ACHN (cell line): ENCODE results near the gene NIPSNAP2.
"Not testable (repeated sequence)": the region's sequence is repeated elsewhere in the genome, so short reads cannot be mapped to it uniquely, and the experiment has no call there.

Source experiments
- DNase-seq: peaks from one replicate; pipeline ENCODE4 v3.0.0-alpha.2; 2015
- in situ Hi-C: cut with HindIII; loops from 2 replicates; pipeline ENCODE4 v1.10.0; 2017; ENCODE audit warnings: low sequenced_read_pairs, low pct_ligation_motif_present, low pct_unique_long_range_greater_than_20kb

NIPSNAP2 gene

GRCh38 chr7:55970978-55971377 is 6.6 kb downstream of the NIPSNAP2 start:
- in situ Hi-C loops = no loop called here
- DNase-seq = peak; percentile 22

DNA sequence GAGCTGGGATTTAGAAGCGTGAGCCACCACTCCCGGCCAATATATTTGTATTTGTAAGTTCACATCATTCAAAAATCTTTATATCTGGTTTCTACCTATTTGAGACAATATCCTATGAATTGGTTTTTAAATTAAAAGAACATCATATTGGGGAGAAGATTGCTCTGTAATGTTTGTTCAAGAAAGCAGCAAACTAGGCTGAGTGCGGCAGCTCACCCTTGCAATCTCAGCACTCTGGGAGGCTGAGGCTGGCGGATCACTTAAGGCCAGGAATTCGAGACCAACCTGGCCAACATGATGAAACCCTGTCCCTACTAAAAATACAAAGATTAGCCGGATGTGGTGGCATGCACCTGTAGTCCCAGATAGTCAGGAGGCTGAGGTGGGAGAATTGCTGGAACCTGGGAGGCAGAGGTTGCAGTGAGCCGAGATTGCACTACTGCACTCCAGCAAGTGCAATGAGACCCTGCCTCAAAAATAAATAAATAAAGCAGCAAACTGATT is 9.4 kb downstream of the NIPSNAP2 start:
- no peak for DNase-seq
- in situ Hi-C loops = no loop called here

DNA sequence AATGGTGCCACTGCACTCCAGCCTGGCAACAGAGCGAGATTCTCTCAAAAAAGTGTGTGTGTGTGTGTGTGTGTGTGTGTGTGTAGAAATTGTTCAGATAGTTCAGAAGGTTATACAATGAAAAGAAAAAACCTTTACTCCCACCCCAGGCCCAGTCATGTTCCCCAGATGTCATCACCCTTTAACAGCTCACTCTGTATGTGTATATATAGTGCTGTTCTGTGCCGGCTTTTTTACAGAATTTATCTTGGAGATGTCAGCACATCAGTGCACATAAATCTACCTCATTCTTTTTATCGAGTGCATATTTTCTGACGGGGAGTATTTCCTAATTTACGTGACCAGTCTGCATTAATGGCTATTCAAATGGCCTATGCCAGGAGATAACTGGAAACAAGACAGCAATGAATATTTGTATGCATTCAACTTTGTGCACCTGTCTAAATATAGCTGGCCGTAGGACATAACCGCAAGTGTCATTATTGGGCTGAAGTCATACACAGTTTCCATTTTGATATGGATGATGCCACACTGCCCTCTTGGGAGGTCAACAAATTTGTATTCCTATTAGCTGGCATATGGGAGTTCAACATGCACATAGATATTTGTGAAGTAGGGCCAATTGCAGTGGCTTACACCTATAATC is 11.7 kb downstream of the NIPSNAP2 start:
- DNase-seq = no peak
- in situ Hi-C loops = no loop called here

DNA sequence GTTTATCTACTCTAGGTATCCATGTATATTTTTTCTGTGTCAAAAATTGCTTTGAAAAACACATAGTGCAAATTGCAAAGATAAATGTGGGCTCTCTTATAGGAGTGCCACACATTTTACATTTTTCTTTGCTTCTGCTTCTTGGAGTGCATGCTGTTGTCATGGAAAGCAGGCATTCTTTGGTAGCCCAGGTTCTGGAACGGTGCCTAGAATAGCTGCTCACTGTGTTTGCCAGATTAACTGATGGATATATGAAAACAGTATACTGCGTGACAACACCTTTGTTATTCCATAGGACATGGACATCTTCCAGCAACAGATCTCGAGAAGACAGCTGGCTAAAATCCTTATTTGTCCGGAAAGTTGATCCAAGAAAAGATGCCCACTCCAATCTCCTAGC is 13.4 kb downstream of the NIPSNAP2 start:
- in situ Hi-C loops = no loop called here
- peak; percentile 23 for DNase-seq

DNA sequence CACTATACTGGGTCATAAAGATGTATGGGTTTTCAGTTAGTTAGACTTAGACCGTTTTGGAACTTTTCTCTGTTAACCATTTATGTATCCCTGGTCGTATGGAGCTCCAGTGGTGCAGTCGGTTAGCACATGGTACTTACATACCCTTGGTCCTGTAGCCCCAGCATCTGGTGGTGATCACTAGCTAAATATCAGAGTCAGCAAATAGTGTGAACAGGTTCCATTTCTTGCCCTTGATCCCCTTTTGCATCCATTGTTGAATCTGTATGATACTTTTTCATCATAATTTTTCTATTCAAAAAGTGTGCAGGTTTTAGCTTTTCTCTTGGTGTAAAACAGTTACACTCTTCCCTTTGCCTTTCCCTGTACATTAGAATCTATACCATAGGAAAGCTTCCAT is 15.9 kb downstream of the NIPSNAP2 start:
- DNase-seq = no peak
- in situ Hi-C loops = no loop called here

- in situ Hi-C loops = no loop called here
- DNase-seq = no peak
Measured at GRCh38 chr7:55983537-55983936, 19.2 kb downstream of the NIPSNAP2 start.

GRCh38 chr7:55992346-55992745 is 28.0 kb downstream of the NIPSNAP2 start:
- in situ Hi-C loops = no loop called here

GRCh38 chr7:55996856-55997500 is 32.6 kb downstream of the NIPSNAP2 start:
- no peak for DNase-seq
- in situ Hi-C loops = no loop called here

More at GRCh38 chr7:55992346-55992745, 28.0 kb downstream of the NIPSNAP2 start:
- no peak for DNase-seq

GRCh38 chr7:56003749-56004148 is 39.4 kb downstream of the NIPSNAP2 start:
- DNase-seq = no peak
- in situ Hi-C loops = no loop called here

DNA sequence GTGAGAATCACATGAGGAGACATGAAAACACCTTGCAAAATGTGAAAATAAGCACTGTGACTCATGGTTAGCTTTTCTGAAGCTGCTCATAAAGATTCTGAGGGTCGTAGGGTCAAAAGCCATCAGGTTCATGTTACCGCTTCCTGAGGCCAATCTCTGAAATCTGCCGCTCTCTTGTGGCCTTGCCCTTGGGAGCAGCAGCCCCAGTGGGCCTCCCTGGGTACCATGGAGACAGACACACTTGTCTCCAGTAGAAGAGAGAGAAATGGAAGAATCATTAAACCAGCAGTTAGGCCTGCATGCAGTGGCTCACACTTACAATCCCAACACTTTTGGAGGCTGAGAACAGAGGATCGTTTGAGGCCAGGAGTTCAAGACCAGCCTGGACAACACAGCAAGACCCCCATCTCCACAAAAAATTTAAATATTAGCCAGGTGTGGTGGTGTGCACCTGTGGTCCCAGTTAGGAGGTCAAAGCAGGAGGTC is 42.8 kb downstream of the NIPSNAP2 start:
- DNase-seq = no peak
- in situ Hi-C loops = no loop called here

DNA sequence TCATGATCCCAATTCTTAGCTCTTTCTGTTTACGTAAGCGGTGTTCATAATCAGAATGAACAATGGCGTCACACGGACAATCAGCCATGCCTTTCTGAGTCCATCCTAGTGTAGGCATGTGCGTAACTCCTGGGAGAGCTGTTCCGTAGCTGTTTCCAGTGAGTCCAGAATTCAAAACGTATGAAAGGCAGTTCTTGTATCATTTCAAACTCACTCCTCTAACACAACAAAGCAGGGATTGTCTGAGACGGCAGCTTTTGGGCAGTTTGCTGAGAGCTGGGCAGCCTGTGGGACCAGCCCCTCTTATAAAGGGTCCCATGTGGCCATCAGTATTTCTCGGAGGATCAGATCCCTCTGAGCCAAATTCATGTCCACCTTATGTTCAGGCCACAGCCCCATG is 43.5 kb downstream of the NIPSNAP2 start:
- in situ Hi-C loops = no loop called here

GRCh38 chr7:56009695-56010094 is 45.3 kb downstream of the NIPSNAP2 start:
- DNase-seq = no peak
- in situ Hi-C loops = no loop called here

More for the DNA sequence above, 43.5 kb downstream of the NIPSNAP2 start:
- no peak for DNase-seq

- in situ Hi-C loops = not testable (repeated sequence)
Measured at GRCh38 chr7:56017015-56017414, 52.6 kb downstream of the NIPSNAP2 start.

DNA sequence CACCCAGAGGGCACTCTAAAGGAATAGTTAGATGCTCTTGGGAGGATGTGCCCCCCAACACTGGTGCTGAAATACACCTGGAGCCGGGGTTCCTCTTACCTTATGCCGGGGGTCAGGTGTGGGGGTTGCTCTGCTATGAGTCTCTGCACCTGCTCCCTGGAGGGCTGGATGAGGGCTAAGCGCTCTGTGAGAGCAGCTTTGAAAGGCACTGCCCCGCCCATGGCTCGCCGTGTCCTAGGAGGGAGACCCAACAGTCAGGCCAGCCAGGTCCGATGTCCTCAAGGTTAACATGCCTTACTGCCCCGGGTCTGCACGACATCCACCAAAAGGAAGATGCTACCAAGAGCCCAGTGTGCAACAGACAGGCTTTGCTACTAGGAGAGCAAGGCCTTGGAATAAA is 55.1 kb downstream of the NIPSNAP2 start:
- in situ Hi-C loops = no loop called here
- no peak for DNase-seq

More at GRCh38 chr7:56017015-56017414, 52.6 kb downstream of the NIPSNAP2 start:
- not testable (repeated sequence) for DNase-seq

DNA sequence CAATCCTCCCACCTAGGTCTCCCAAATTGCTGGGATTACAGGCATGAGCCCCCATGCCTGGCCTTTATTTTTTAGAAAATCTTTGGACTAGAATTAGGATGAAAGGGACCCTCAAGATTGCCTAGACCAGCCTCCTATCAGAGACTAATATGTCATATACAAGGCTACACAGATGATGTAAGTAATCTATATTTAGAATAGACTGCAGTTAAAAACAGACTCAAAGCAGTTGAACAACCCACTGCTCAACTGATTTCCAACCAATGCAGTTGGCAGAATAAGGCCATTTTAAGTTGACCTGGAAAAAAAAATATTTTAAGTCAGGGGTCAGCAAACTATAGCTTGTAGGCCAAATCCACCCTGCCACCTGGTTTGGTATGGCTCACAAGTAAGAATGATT is 59.1 kb downstream of the NIPSNAP2 start:
- in situ Hi-C loops = no loop called here
- DNase-seq = no peak

GRCh38 chr7:56026538-56026937 is 62.2 kb downstream of the NIPSNAP2 start:
- in situ Hi-C loops = no loop called here
- no peak for DNase-seq

DNA sequence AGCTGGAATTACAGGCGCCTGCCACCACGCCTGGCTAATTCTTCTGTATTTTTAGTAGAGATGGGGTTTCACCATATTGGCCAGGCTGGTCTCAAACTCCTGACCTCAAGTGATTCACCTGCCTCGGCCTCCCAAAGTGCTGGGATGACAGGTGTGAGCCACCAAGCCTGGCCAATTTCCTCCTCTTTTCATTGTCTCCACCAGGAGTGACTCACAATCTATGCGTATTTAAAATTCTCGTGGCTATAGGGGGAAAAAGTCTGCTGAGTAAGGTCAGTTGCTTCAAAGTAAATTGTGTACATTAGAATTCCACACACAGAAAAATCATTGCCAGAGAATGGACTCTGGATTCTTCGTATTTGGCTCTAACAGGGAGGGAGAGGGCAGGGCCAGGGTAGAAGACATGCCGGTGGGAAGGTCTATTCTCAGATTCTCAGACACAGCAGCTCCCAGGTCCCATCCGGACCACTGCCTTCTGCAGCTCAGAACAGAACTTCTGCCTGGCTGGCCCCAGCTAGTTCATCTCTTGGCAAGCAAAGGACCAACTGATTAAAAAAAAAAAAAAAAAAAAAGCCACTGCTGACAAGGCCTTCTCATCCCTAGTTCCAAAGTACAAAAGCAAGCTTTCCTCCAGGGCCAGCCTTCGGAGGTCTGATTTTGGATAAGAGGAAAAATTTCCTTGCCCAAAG is 64.7 kb downstream of the NIPSNAP2 start:
- no peak for DNase-seq
- in situ Hi-C loops = no loop called here

GRCh38 chr7:56030340-56030739 is 66.0 kb downstream of the NIPSNAP2 start:
- in situ Hi-C loops = no loop called here
- no peak for DNase-seq

DNA sequence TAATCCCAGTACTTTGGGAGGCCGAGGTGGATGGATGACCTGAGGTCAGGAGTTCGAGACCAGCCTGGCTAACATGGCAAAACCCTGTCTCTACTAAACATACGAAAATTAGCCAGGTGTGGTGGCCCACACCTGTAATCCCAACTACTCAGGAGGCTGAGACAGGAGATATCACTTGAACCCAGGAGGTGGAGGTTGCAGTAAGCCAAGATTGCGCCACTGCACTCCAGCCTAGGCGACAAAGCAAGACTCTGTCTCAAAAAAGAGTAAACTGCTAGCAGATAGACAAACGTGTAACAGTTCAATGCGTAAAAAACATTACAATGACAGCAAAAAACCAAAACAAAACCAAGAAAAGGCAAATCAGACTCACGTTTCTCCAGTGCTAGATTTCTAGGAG is 67.2 kb downstream of the NIPSNAP2 start:
- in situ Hi-C loops = not testable (repeated sequence)

More for the DNA sequence above, 67.2 kb downstream of the NIPSNAP2 start:
- DNase-seq = not testable (repeated sequence)
